ENCODE results near the gene CAMKK2.
A peak's percentile ranks its signal among the peaks of the same experiment; 100 is the strongest.
"Not testable (repeated sequence)": the region's sequence is repeated elsewhere in the genome, so short reads cannot be mapped to it uniquely, and the experiment has no call there.

The CAMKK2 gene

DNA sequence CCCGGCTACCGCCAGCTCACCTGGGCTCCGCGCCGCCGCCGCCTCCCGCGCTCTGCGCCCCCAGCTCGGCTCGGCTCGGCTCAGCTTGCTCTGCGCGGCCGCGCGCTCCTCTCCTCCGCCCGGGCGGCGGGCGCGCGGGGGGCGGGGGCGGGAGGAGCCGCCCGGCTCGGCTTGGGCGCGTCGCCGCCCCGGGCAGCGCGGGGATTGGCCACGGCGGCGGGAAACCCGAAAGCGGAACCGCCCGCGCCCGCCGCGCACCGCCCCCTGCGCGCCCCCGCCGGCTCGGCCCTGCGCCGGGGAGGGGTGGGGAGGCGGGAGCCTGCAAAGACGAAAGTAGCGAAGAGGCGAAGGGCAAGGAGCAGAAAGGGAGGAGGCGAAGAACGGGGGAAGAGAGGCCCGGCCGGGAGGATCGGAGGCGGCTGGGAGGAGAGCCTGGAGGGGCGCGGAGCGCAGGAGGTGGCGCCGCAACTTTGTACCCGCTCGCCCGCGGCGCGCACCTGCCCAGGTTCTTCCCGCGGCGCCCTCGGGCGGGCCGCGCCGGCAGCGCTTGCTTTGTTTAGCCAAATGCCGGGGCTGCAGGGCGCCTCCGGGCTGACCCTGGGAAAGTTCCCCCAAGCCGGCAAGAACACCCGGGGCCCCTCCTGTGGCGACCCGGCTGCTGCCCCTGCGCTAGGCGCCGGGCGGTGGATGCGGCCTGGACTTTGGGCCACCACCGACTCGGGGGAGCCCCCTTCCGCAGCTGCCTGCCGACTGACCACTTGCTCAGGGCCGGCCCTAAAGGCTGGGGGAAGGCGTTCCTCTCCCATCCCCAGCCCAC lies at the start of gene CAMKK2:
CAMKK2 (minus strand) TSS at position 92 of the 817 bp plus-strand sequence. CDS start 22,183 bp downstream, outside the sequence.
- peak; percentile 86 for DNase-seq (ENCODE audit: low read depth)

DNA sequence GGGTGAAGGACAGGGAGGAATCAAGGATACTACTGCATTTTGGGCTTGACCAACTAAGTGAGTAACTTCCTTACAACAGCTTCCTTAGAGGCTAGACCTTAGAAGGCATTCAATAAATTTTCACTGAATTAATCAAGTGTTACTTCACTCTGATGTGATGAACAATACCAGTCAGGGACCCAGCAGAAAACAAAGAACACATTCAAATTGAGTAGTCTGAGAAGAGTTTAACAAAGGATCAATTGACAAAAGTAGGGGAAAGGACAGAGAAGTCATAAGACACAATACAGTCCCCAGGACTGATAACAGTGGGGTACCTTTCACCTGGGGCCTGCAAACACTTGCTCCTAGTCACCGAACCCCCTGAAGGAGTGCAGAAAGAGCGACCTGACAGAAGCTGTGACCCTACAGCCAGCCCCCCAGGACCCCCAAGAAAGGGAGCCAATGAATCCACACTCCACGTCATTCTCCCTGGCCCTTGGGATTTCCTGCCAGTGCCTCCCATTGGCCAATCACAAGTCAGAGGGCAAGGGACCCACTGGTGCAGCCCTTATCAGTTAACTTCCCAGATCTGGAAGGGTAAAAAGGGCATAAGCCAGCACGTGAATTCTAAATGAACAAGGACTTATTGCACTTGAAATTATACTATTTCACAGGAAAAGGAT lies 48.8 kb upstream of the CAMKK2 start:
- DNase-seq (ENCODE audit: low read depth): no peak

- DNase-seq (ENCODE audit: low read depth): no peak
These were observed 48.0 kb upstream of the CAMKK2 start for GRCh38 chr12:121344506-121344905.

- no peak for DNase-seq (ENCODE audit: low read depth)
These were observed 40.9 kb upstream of the CAMKK2 start for GRCh38 chr12:121337416-121337815.

GRCh38 chr12:121334513-121335343 lies 38.2 kb upstream of the CAMKK2 start:
- DNase-seq (ENCODE audit: low read depth): no peak

DNA sequence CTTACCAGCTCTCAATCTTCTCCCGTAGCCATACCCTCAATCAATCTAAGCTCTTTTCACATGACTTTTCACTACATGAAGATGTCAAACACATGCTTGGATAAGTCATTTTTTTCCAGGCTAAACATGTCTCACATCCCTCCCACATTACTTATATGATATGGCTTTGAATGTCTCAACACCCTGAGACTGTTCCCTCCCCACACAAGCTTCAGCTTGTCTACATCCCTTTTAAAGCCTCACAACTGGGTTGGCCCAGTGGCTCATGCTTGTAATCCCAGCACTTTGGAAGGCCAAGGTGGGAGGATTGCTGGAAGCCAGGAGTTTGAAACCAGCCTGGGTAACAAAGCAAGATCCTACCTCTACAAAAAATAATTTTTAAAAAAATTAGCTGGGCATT lies 37.2 kb upstream of the CAMKK2 start:
- DNase-seq (ENCODE audit: low read depth): no peak

DNA sequence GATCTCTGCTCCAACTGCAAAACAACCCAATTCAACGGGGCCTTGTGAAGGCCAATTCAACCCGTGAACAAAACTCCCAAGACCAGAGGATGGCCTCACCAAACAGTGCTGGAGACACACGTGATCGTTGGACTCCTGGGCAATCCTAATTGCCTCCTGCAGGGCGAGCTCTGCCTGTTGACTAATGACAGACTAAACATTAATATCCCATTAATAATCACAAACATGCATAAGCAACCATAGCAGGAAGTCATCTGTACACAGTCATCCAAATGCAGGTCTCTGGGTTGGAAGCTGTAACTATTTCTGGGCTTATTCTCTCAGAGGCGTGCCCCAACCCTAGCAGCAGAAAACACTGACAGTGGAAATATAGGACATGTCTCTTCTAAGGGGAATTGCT lies 34.7 kb upstream of the CAMKK2 start:
- no peak for DNase-seq (ENCODE audit: low read depth)

GRCh38 chr12:121330692-121331091 lies 34.2 kb upstream of the CAMKK2 start:
- no peak for DNase-seq (ENCODE audit: low read depth)

DNA sequence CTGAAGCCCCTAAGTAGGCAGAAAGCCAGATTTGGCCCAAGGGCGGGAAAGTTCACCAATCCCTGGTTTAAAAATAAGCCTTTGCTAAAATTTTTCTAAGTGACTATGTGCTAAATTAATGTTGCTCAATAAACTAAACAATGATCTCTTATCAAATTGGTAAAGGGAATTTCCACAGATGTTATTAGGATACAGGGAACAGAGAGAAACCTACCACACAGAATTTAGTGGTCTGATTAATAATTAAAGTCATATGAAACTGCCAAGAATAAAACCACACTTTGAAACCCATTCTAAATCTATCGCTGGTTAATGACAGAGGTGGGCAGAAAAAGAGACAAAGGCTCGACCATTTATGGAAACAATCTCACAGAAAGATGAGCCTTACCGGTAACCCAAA lies 33.7 kb upstream of the CAMKK2 start:
- no peak for DNase-seq (ENCODE audit: low read depth)

DNA sequence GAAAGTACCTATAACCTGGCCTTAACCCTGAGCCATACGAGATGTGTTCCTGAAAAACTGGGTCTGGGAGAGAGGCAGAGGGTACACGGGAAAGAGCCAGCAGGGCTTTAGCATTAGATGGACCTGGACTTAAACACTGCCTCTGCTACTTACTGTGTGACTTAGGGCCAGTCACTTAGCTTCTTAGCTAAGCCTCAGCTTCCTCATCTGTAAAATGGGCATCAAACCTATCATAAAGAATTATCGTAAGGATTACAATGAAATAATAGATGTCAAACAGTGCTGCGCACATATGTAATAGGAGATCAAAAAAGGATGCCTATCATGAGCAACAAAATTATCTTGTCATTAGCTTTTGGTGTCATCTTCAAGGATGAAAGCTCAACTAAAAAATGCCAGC lies 32.1 kb upstream of the CAMKK2 start:
- no peak for DNase-seq (ENCODE audit: low read depth)

DNA sequence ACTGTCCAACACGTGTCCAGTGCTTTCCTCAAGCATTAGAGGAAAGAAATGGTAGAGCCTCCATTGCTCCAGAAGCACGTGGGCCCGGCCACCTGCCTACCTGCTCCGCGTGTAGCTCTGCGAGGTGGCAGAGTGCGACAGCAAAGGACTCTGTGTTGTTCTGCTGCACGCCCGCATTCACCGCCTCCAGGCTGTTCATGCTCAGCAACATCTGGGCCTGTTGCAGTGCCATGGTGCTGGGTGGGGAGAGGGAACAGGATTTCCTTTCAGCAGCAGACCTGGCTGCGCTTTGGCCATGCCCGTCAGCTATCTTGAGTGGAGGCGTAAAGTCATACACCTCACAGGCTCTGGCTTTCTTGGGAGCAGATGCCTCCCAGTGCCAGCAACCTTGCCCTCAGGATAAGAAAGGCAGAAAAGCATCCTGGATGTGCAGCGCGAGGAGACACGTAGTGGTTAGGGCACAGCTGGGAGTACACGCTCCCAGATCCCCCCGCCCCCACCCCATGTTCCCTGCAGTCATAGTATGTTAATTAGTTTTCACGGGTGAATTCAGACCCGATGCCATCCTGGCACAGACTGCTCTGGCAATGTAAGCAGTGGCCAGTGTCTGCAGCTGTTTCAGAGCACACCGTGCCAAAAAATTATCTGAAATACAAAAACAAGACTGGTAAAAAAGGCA lies 30.6 kb upstream of the CAMKK2 start:
- no peak for DNase-seq (ENCODE audit: low read depth)

DNA sequence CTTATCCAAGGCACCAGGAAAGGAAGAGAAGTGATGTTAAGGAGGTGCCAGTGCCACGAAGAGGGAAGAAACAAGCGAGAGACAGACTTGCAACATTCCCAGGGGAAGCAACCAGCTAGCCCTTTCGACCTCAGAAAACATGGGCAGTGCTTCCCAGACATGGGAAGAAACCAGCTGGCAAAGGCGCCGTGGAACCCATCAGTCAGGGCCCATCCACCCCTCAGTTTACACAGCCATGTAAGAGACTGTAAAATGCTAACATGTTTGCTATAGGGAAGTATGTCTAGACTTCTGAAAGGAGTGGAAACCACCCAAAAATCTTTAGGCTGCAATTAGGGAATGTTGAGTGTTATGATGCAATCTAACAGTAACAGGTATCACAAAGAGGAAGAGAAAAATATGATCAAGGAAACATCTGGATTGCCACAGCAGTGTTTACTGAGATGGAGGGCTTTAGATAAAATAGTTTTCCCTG lies 29.4 kb upstream of the CAMKK2 start:
- DNase-seq (ENCODE audit: low read depth): no peak

DNA sequence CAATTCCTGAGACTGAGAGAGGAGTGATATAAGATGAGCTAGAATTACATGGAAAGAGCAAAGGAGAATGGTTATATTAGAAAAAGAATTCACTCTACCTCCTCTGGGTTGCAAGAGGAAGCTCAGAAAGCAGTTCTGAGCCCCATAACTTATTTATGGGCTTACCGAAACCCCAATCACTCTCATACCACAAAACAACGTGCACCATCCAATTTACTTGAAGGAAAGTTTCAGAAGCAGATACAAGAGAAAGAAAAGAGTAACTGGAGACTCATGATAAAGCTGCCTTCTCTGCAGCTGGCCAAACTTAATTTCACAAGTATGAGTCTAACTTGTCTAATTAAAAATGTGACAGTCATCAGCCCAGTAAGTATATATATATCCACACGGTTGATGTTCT lies 27.4 kb upstream of the CAMKK2 start:
- no peak for DNase-seq (ENCODE audit: low read depth)

- no peak for DNase-seq (ENCODE audit: low read depth)
These were observed 21.6 kb upstream of the CAMKK2 start for GRCh38 chr12:121318121-121318520.

DNA sequence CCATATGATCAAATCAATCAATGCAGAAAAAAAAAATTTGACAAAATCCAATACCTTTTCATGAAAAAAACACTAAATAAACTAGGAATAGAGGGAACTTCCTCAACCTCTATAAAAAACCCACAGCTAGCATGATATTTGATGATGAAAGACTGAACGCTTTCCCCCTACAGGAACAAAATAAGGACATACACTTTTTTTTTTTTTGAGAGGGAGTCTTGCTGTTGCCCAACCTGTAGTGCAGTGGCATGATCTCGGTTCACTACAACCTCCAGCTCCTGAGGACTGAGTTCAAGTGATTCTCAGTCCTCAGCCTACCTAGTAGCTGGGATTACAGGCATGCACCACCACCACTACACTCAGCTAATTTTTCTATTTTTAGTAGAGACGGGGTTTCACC lies 17.9 kb upstream of the CAMKK2 start:
- DNase-seq (ENCODE audit: low read depth): no peak

GRCh38 chr12:121310231-121310630 lies 13.7 kb upstream of the CAMKK2 start:
- not testable (repeated sequence) for DNase-seq (ENCODE audit: low read depth)

GRCh38 chr12:121307397-121307796 lies 10.9 kb upstream of the CAMKK2 start:
- not testable (repeated sequence) for DNase-seq (ENCODE audit: low read depth)

- DNase-seq (ENCODE audit: low read depth): no peak
These were observed 7.8 kb upstream of the CAMKK2 start for GRCh38 chr12:121304306-121304705.

DNA sequence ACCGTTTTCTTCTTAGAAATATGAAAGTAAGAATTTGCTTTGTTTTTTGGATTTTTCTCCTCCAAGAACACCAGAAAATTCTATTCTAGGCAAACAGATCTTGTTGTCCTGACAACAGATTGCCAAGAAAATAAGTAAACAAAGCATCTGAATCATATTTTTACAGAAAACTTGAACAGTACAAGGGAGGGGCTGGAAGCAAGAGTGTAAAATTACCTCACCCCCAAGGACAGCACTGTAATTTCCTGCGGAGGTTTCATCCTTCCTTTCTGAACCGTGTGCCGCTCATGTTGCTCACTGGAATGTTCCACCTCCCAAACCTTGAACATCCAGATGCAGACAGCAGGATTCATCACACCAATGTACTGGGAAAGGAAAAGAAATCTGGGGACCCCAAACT lies 5.4 kb upstream of the CAMKK2 start:
- DNase-seq (ENCODE audit: low read depth): no peak

DNA sequence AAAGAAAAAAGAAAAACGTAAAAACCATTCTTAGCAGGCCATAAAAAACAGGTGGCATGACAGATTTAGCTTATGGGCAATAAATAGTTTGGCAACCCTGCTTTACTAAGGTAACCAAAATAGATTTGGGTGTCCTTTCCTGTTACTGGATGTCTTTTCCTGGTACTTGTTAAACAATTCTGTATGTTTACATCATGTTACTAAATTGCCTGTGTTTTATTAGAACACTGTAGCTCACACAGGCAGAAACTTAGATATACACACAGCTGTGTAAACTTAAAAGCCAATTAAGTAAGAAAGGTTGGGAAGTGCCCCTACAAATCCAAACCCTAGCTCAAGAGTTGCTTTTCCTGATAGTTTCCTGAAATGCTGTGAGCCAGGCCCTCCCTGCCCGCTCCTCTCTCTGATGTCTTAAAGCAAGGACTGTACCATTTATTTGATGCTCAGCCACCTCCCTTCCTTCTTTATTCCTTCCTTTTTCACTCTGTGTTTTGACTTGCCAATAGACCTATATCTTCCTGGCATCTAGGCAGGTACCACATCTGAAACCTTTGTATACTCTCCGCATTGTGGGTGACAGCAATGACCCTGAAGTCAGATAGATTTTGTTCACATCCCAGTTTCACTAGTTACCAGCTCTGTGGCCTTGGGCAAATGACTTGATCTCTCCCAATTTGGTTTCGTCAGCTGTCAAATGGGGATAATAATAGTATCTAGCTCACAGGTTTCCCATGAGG lies 3.7 kb upstream of the CAMKK2 start:
- DNase-seq (ENCODE audit: low read depth): no peak

DNA sequence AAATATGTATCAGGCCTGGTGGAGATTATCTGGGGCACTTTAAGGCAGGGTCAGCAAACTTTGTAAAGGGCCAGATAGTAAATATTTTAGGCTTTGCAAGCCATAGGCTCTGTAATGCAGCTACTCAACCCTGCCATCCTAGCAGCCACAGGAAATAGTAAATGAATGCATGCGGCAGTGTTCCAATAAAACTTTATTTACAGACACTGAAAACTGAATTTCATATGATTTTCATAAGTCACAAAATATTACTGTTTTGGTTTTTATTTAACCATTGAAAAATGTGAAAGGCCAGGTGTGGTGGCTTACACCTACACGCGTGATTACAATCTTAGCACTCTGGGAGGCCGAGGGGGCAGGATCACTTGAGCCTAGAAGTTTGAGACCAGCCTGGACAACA lies 3.2 kb upstream of the CAMKK2 start:
- no peak for DNase-seq (ENCODE audit: low read depth)
